GM19468 (cell line): Measurements from ENCODE around the gene MFAP5.

ENCODE experiments used
- ATAC-seq: cut with Tn5 transposase; IDR thresholded peaks from one replicate; pipeline ENCODE4 v1.9.1; 2021; ENCODE audit warnings: mild to moderate bottlenecking, moderate library complexity, moderate number of reproducible peaks; ENCODE audit not compliant: unreplicated experiment; ENCODE audit errors: extremely low read depth

MFAP5 gene, protein sequence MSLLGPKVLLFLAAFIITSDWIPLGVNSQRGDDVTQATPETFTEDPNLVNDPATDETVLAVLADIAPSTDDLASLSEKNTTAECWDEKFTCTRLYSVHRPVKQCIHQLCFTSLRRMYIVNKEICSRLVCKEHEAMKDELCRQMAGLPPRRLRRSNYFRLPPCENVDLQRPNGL

GRCh38 chr12:8662593-8662992 is at the start of gene MFAP5:
Gene MFAP5 (minus strand): TSS chr12:8662826. CDS start chr12:8662104, 722 bp downstream.
- ATAC-seq, result no peak

DNA sequence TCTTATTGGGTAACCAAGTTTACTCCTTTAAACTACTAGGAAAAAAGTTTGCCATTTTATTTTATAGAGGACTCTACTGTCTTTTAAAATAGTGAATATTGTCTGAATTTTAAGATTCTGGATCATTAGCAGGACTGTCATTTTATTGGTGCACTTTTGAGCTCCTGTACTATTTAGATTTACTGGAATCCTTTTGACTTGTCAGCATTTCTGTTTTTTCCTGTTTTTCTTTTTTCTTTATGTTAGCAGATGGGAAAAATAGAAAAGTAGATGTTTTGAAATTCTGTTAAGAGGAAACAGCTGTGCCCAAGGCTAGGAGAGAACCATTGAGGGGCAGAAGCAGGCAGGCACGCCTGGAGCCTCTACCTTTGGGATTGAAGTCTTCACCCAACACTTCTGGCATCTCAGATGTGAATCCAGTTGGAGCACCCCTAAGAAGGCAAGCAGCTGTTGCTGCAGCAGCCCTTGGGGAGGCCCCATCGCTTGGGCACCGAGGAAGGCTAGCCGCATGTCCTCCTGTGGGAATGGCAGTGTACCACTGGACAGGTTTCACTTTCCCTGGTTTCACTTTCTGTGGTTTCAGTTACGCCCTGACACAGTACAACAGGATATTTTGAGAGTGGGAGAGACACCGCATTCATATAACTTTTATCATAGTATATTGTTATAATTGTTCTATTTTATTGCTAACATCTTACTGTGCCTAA is 46.7 kb upstream of the MFAP5 start:
- ATAC-seq, result no peak

DNA sequence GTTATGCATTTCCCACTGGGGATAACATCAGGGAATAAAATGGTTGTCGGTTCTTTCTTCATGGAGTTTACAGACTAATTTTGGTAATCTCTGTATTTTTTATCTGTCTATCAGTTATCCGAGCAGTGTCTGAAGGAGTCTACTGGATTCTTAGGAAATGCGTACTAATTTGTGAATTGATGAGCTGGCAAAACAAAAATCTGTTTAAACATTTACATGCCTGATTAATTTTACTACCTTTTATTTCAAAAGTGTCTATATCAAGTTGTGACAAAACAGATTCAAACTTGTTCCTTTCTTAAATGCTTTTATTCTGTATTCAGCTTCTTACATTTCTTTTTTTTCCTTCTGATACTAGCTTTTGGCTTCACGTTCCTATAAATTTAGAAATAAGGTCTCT is 39.5 kb upstream of the MFAP5 start:
- ATAC-seq, result no peak

DNA sequence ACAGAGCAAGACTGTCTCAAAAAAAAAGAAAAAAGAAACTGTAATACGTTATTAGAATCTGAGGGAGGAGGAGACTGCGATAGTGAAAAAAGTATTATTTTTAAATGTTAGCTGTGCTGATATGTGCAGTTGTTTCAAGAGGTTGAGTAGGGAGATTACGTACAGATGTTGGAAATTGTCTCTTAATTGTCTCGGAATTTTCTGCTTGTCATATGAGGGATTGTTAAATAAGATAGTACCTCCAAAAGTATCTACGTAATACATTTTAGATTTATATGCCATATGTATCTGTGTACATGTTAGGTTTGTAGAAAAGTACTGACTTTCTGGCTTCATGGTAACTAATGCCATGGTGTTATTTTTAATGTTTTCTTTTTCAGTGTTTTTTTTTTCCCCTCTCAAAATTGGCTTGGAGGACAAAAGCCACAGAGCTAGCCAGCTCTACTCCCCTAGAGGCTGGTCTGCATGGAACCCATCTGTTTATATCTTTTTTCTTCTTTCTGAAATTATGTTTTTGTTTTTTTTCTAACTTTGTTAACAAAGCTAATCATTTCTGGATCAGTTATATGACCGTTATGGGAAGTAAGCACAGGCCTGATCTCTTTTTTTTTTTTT is 38.5 kb upstream of the MFAP5 start:
- ATAC-seq, result no peak

GRCh38 chr12:8699714-8700113 is 37.1 kb upstream of the MFAP5 start:
- no peak for ATAC-seq

GRCh38 chr12:8698879-8699278 is 36.3 kb upstream of the MFAP5 start:
- no peak for ATAC-seq

DNA sequence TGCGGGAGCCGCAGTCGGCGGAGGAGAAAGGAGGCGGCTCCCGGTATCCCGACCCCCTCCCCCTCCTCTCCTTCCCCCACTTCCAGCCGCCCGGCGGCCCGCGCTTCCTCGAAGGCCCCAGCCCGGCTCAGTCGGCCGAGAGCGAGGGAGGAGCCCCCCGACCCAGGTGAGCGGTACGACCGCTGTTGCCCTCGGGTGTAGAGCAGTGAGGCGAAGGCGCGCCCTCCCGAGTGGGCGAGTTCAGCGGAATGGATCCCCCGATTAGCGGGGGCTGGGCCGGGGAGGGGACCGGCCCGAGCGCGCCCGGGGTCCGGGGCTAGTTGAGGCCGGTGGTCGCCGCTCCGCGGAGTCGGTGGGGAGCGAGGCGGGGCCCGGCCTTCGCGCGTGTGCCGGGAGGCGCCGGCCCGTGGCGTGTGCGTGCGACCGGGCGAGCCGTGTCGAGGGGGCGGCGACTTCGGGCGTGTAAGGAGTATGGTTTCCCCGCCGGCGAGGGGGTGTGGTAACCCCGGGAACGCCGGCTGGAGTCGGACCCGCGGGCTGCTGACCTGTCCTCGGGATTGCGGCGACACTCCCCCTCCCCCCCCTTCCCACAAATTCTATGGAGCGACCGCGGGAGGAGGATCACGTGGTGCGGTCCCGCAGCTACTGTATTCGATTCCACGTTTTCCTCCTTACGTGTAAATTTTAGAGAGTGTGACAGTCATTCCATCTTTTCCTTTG is 35.7 kb upstream of the MFAP5 start:
- ATAC-seq, result no peak

DNA sequence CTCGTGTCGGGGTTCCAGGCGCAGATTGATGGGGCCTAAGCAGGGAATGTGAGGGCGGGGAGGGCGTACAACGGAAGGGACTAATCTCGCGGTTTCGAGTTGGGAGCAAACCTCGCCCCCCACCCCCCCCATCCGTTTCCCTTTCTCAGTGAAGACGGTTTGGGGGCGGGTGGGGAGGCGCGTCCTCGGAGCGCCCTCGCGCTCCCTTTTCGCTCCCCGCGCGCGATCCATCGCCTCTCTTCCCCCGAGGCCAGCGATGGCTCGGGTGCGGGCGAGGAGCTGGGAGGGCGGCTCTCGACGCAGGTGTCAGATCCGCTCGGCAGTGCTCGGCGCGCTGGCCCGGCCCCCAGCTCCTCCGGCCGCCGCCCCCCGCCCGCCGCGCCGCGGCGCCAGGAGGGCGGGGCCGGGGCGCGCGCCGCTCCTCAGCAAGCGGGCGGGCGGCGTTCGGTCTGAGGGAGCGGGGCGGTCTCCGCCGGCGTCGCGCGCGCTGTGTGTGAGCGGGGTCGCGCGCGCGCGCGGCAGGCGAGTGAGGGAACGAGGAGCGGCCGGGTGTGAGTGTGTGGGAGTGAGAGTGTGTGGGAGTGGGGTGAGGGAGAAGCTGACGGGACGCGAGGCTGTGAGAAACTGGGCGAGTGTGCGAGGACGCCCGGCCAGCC is 35.0 kb upstream of the MFAP5 start, which contains the start of gene RIMKLB:
Gene RIMKLB, plus strand, starts transcription at position 516 of the 656 bp plus-strand sequence. CDS start 15,876 bp downstream, outside the sequence.
- no peak for ATAC-seq

DNA sequence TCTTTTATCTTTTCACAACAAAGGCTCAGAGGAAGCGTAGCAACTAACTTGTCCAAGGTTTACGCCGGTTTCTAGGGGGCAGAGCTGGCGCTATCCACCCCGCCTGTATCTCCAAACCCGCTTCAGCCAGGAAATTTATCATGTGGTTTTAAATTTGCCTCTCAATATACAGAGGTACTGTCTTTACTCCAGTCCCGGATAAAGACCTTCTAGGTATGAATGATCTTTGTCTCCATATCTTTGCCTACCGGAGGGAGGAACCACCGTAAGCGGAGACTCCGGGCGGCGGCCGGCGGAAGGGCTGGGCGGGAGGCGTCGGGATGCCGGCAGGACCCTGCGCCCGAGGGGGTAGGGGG is 34.5 kb upstream of the MFAP5 start:
- no peak for ATAC-seq

GRCh38 chr12:8696442-8697090 is 33.9 kb upstream of the MFAP5 start:
- no peak for ATAC-seq

DNA sequence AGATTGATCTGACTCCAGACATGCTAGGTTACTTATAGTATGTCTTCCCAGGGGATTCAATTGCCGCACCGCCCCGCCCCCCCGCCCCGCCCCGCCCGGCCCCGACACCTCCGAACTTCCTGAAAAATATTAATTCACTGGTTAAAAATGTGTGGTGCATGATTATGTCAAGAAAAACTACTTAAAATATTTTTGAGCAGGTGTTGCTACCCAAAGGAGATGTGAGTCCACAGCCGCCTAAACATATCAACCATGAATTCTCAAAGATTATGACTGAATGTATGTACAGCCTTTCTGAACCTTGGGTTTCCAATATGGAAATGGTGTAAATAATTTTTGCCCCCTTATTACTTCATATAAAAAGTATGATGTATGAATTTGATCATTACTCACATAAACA is 32.5 kb upstream of the MFAP5 start:
- no peak for ATAC-seq

DNA sequence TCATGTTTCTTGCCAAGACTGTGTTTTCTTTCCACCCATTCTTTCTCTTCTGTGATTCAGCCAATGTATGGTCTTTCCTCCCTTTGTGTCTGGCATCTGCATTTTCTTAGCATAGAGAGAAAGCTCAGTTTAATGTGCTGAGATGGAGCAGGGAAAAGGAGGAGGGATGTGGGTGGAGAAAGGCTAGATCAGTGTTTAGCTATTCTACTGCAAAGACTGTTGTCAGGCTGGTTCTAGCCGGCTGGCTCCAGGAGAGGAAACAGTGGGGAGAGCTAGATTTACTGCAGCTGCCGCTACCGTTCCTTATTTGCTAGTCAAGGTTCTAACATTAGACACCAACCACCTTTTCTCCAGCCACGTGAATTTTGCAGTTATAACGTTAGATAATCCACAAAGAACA is 29.9 kb upstream of the MFAP5 start:
- no peak for ATAC-seq

- ATAC-seq, result no peak
Measured at GRCh38 chr12:8689681-8690080, 27.1 kb upstream of the MFAP5 start.

DNA sequence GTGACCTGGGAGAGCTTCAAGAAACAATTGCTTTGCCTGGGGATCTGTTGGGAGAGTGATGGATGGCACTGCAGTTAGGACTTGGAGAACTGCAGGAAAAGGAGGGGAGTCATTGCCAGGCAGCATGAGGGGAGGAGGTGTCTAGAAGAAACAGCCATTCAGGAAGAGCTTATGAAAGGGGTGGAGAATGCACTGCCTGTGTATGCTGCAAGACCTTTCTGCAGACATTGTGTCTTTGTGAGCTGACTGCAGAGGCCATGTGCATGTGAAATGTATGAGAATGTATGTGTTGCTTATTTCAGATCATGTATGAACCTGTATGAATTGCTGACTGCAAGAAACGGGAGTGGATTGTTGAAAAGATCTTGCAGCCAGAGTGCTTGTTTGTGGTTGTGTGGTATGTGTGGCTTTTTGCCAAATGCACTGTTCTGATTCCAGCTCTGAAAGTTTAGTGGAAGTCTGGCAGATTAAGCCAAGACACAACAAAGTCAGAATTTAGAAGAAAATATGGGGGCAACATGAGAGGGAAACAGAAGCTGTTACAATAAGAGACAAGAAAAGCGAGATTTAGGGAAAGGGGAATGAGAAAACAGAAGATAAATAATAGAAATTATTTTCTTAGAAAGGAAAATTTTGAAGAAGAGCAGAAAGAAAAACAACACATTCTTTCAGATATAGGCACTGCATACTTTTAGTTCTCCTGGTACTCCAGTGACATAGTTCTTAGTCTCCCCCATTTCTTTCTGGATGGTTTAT is 25.4 kb upstream of the MFAP5 start:
- no peak for ATAC-seq

GRCh38 chr12:8685051-8685450 is 22.4 kb upstream of the MFAP5 start:
- no peak for ATAC-seq

GRCh38 chr12:8681129-8681884 is 18.7 kb upstream of the MFAP5 start:
- no peak for ATAC-seq

GRCh38 chr12:8680533-8680932 is 17.9 kb upstream of the MFAP5 start:
- ATAC-seq, result no peak

DNA sequence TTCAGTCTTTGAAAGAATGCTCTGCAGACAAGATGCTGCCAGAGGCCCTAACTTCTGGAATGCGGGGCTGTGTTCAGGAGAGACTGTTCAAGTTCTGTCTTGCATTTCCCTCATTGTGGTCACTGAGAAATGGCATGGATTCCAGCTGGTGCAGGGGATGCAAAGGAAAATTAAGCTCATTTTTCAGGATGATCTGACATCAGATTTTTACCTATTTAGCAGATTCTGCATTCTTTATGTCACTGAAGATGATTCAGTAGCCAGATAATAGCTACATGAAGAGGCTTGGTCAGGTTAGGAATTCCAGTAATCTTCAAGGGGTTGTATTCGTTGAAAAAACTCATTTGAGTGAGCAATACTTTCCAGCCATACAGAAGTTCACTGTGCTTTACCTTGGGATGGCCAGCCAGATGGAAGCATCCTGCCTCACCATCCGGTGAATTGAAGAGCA is 16.1 kb upstream of the MFAP5 start:
- no peak for ATAC-seq

DNA sequence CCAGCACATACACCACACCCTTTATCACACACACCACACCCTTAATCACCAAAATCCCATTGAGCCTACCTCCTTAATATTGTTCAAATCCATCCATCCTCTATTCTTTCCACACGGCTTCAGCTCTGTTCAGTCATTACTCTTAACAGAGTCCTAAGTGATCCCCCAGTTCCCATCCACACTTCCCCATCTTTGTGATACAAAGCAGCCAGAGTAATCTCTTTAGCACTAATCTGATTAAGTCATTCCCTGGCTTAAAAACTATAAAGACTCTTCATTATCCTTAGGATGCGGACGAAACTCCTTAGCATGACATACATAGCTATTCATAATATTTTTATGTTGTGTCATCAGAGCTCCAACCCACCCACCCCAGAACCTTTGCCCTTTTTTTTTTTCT is 14.7 kb upstream of the MFAP5 start:
- ATAC-seq, result no peak
